HCT116 (cell line): ENCODE results near the gene BOC. TPM values are rescaled to one million over a fixed set of nuclear protein-coding genes. Genes with fewer than 3 reads are reported as not detected.

Source experiments
- ATAC-seq: fragments of 200-7000 bp; cut with Tn5 transposase; 2 replicates; pipeline ENCODE4 v1.9.1; 2020; ENCODE audit warnings: mild to moderate bottlenecking, moderate library complexity
- BruUV-seq: library from RNA; stranded (reverse); fragments of 400-500 nt; replicated peaks from 2 replicates; lab custom pipeline; 2021; lab: Mats Ljungman, UMichigan
- CTCF ChIA-PET: fragments of 300-600 bp; sonication (Branson Sonifier 250); formaldehyde crosslinking; loops from one replicate; lab custom pipeline; 2021; ENCODE audit warnings: antibody characterized with exemption; lab: Charles Lee
- POLR2A ChIA-PET: fragments of 300-600, 350-600 bp; sonication (Branson Sonifier 250); formaldehyde crosslinking; loops from one replicate; lab custom pipeline; 2021; ENCODE audit warnings: antibody characterized with exemption; lab: Charles Lee
- RAD21 ChIA-PET, 2 experiments: fragments of 300-600 bp; sonication (Branson Sonifier 250); formaldehyde crosslinking; loops; one replicate each; lab custom pipeline; 2023; ENCODE audit warnings: low total read pairs in 2 of 2; ENCODE audit not compliant: uncharacterized antibody in 2 of 2, unreplicated experiment in 2 of 2, low non-redundant PET in 1 of 2; lab: Charles Lee
- DNase-seq: peaks from one replicate; pipeline ENCODE4 v3.0.0-alpha.2; 2010; ENCODE audit warnings: low read depth, low spot score
- H2AFZ ChIP-seq: fragments of 200-600 bp; shearing (Covaris generic), sonication (generic); 2 replicates; pipeline ENCODE4 v1.6.1; 2017; ENCODE audit warnings: low read depth, mixed run types, mixed read lengths, antibody characterized with exemption, low read length; ENCODE audit not compliant: poor library complexity, severe bottlenecking
- H3K27ac ChIP-seq: 2 replicates; pipeline ENCODE4 v1.5.1; 2012; ENCODE audit warnings: low read depth, low read length
- H3K27me3 ChIP-seq: fragments of 200-600 bp; sonication (generic); 2 replicates; pipeline ENCODE4 v1.6.1; 2016; ENCODE audit warnings: mixed run types, low read length, mixed read lengths; ENCODE audit not compliant: insufficient read depth
- H3K36me3 ChIP-seq, 2 experiments: fragments of 200-500 bp in 1 of 2; fragments of 200-600 bp in 1 of 2; sonication (Bioruptor generic) in 1 of 2; sonication (generic) in 1 of 2; 2 replicates each; pipeline versions ENCODE4 v1.5.1 to v1.6.1; 2014 to 2016; ENCODE audit warnings: low read length in 2 of 2, inconsistent platforms in 1 of 2, mixed read lengths in 1 of 2, mixed run types in 1 of 2; ENCODE audit not compliant: insufficient read depth in 2 of 2, control insufficient read depth in 1 of 2
- H3K4me1 ChIP-seq, 2 experiments: fragments of 200-600 bp in 1 of 2; sonication (generic) in 1 of 2; 2 replicates each; pipeline versions ENCODE4 v1.5.1 to v1.6.1; 2012 to 2017; ENCODE audit warnings: low read length in 2 of 2, inconsistent platforms in 1 of 2, mild to moderate bottlenecking in 1 of 2, mixed read lengths in 1 of 2, mixed run types in 1 of 2, moderate library complexity in 1 of 2; ENCODE audit not compliant: insufficient read depth in 2 of 2, control insufficient read depth in 1 of 2
- H3K4me2 ChIP-seq: fragments of 200-600 bp; sonication (generic); 2 replicates; pipeline ENCODE4 v1.6.1; 2017; ENCODE audit warnings: mixed run types, low read length, mixed read lengths
- H3K4me3 ChIP-seq, 2 experiments: fragments of 200-600 bp in 1 of 2; sonication (generic) in 1 of 2; replicated peaks in 1 of 2; 2 replicates each; pipeline ENCODE4 v1.5.1; 2011 to 2016; ENCODE audit warnings: low read length in 2 of 2, control low read depth in 1 of 2, low read depth in 1 of 2, mild to moderate bottlenecking in 1 of 2, mixed read lengths in 1 of 2, mixed run types in 1 of 2
- H3K79me2 ChIP-seq: fragments of 200-600 bp; sonication (generic); 2 replicates; pipeline ENCODE4 v1.6.1; 2017; ENCODE audit warnings: mild to moderate bottlenecking, mixed run types, low read length, moderate library complexity, mixed read lengths; ENCODE audit not compliant: insufficient read depth
- H3K9ac ChIP-seq: fragments of 200-600 bp; sonication (generic); 2 replicates; pipeline ENCODE4 v1.6.1; 2016; ENCODE audit warnings: low read length, mixed read lengths
- H3K9me2 ChIP-seq: fragments of 200-600 bp; sonication (generic), shearing (Covaris generic); 2 replicates; pipeline ENCODE4 v1.6.1; 2017; ENCODE audit warnings: mixed run types, mild to moderate bottlenecking, moderate library complexity; ENCODE audit not compliant: insufficient read depth
- H3K9me3 ChIP-seq, 2 experiments: fragments of 200-500 bp in 1 of 2; fragments of 200-600 bp in 1 of 2; sonication (Bioruptor generic) in 1 of 2; sonication (generic) in 1 of 2; 2 replicates each; pipeline ENCODE4 v1.6.1; 2014 to 2017; ENCODE audit warnings: low read length in 2 of 2, mixed read lengths in 2 of 2, inconsistent platforms in 1 of 2, low read depth in 1 of 2, mild to moderate bottlenecking in 1 of 2, mixed run types in 1 of 2, moderate library complexity in 1 of 2; ENCODE audit not compliant: control insufficient read depth in 1 of 2, insufficient read depth in 1 of 2
- H4K20me1 ChIP-seq: fragments of 200-600 bp; sonication (generic), shearing (Covaris generic); 2 replicates; pipeline ENCODE4 v1.6.1; 2017; ENCODE audit warnings: mixed run types, mild to moderate bottlenecking, moderate library complexity; ENCODE audit not compliant: insufficient read depth
- ELF1 ChIP-seq: IDR thresholded peaks from 2 replicates; pipeline ENCODE4 v1.6.1; 2012; ENCODE audit warnings: low read depth, borderline replicate concordance
- FOSL1 ChIP-seq: IDR thresholded peaks from 2 replicates; pipeline ENCODE4 v1.6.1; 2012; ENCODE audit warnings: low read depth
- JUND ChIP-seq: IDR thresholded peaks from 2 replicates; pipeline ENCODE4 v1.6.1; 2012
- POLR2AphosphoS5 ChIP-seq: IDR thresholded peaks from 2 replicates; pipeline ENCODE4 v1.6.1; 2011; ENCODE audit warnings: mild to moderate bottlenecking, low read depth, low read length, moderate library complexity
- RAD21 ChIP-seq: IDR thresholded peaks from 2 replicates; pipeline ENCODE4 v1.6.1; 2012; ENCODE audit warnings: low read depth, mild to moderate bottlenecking
- SP1 ChIP-seq: IDR thresholded peaks from 2 replicates; pipeline ENCODE4 v1.6.1; 2012; ENCODE audit warnings: low read depth
- ZNF274 ChIP-seq: fragments of 200-500 bp; sonication (Bioruptor generic); IDR thresholded peaks from 2 replicates; pipeline ENCODE4 v1.6.1; 2014; ENCODE audit warnings: mild to moderate bottlenecking, low read depth, low read length, inconsistent platforms
- intact Hi-C: fragments of 100-400 bp; cut with micrococcal nuclease; formaldehyde crosslinking; loops from 2 replicates; pipeline ENCODE4 v1.10.0; 2022
- total RNA-seq: library from RNA; stranded (reverse); gene quantifications from one replicate; pipeline ENCODE4 v1.2.1, GENCODE V29; 2021; ENCODE audit not compliant: unreplicated experiment
- TF ChIP-seq, protein P1 (sequence below), 3 experiments: fragments of 200-600 bp in 1 of 3; sonication (generic) in 1 of 3; IDR thresholded peaks in 2 of 3; conservative IDR thresholded peaks in 1 of 3; 2 replicates each; pipeline ENCODE4 v1.5.1; 2012 to 2017; ENCODE audit warnings: low read depth in 2 of 3, low read length in 2 of 3, antibody characterized with exemption in 1 of 3, borderline replicate concordance in 1 of 3, control low read depth in 1 of 3, mild to moderate bottlenecking in 1 of 3, mixed read lengths in 1 of 3, mixed run types in 1 of 3, moderate library complexity in 1 of 3; ENCODE audit not compliant: insufficient read depth in 1 of 3
- TF ChIP-seq, protein P2 (sequence below): IDR thresholded peaks from 2 replicates; pipeline ENCODE4 v1.6.1; 2012; ENCODE audit warnings: low read depth

BOC gene
- total RNA-seq, 1 experiment from 2014 or later: 3.3 TPM

DNA sequence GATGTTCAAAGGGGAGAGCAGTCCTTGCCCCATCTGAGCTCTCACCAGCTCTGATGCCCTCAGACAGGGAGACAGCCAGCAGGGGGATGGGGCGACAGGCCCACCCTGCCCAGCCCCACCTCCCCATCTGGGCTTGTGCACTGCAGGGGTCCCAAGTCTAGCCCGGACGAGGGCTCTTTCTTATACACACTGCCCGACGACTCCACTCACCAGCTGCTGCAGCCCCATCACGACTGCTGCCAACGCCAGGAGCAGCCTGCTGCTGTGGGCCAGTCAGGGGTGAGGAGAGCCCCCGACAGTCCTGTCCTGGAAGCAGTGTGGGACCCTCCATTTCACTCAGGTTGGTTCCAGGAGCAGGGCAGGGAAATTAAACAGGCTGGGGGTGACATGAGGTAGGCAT, 73.9 kb downstream of the BOC start:
- no peaks in the 10 kb centered on the region for H3K27me3 ChIP-seq
- H3K9ac ChIP-seq: no peak overlapping the region
- no peak overlapping the region for H3K4me2 ChIP-seq
- H4K20me1 ChIP-seq: no peaks in the 10 kb centered on the region
- intact Hi-C loops: no loop called here
- DNase-seq (no peak), ATAC-seq (no peak)
- no peak overlapping the region for H2AFZ ChIP-seq
- no peaks in the 10 kb centered on the region for H3K9me3 ChIP-seq
- no TSS peak for BruUV-seq
- no peaks in the 10 kb centered on the region for H3K9me2 ChIP-seq
- RAD21 ChIA-PET: no interaction called here
- CTCF ChIA-PET: no interaction called here
- peaks cover 8 to 11% of the 10 kb centered on the region in 2 experiments; a peak in 3 of 4 replicates for H3K4me1 ChIP-seq
- TF ChIP-seq, protein P1, sequence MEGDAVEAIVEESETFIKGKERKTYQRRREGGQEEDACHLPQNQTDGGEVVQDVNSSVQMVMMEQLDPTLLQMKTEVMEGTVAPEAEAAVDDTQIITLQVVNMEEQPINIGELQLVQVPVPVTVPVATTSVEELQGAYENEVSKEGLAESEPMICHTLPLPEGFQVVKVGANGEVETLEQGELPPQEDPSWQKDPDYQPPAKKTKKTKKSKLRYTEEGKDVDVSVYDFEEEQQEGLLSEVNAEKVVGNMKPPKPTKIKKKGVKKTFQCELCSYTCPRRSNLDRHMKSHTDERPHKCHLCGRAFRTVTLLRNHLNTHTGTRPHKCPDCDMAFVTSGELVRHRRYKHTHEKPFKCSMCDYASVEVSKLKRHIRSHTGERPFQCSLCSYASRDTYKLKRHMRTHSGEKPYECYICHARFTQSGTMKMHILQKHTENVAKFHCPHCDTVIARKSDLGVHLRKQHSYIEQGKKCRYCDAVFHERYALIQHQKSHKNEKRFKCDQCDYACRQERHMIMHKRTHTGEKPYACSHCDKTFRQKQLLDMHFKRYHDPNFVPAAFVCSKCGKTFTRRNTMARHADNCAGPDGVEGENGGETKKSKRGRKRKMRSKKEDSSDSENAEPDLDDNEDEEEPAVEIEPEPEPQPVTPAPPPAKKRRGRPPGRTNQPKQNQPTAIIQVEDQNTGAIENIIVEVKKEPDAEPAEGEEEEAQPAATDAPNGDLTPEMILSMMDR (IDR thresholded peaks at IDR 0.05 in 2 of 3, conservative IDR thresholded peaks at IDR 0.05 in 1 of 3; ENCODE audit: borderline replicate concordance in 1 of 3, insufficient read depth in 1 of 3, low read depth in 2 of 3, low read length in 2 of 3): no peak
- TF ChIP-seq, protein P2, sequence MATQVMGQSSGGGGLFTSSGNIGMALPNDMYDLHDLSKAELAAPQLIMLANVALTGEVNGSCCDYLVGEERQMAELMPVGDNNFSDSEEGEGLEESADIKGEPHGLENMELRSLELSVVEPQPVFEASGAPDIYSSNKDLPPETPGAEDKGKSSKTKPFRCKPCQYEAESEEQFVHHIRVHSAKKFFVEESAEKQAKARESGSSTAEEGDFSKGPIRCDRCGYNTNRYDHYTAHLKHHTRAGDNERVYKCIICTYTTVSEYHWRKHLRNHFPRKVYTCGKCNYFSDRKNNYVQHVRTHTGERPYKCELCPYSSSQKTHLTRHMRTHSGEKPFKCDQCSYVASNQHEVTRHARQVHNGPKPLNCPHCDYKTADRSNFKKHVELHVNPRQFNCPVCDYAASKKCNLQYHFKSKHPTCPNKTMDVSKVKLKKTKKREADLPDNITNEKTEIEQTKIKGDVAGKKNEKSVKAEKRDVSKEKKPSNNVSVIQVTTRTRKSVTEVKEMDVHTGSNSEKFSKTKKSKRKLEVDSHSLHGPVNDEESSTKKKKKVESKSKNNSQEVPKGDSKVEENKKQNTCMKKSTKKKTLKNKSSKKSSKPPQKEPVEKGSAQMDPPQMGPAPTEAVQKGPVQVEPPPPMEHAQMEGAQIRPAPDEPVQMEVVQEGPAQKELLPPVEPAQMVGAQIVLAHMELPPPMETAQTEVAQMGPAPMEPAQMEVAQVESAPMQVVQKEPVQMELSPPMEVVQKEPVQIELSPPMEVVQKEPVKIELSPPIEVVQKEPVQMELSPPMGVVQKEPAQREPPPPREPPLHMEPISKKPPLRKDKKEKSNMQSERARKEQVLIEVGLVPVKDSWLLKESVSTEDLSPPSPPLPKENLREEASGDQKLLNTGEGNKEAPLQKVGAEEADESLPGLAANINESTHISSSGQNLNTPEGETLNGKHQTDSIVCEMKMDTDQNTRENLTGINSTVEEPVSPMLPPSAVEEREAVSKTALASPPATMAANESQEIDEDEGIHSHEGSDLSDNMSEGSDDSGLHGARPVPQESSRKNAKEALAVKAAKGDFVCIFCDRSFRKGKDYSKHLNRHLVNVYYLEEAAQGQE: no peak
- TF ChIP-seq SP1: no peak
- TF ChIP-seq FOSL1: no peak
- TF ChIP-seq POLR2AphosphoS5: no peak
- TF ChIP-seq JUND: no peak
- no peak for TF ChIP-seq ELF1
- no peak for TF ChIP-seq ZNF274
- no peak for TF ChIP-seq RAD21
- no peaks in the 10 kb centered on the region for H3K79me2 ChIP-seq
- no peak overlapping the region for H3K27ac ChIP-seq
- POLR2A ChIA-PET: no interaction called here
- H3K36me3 ChIP-seq: no peaks in the 10 kb centered on the region
- H3K4me3 ChIP-seq: no peak overlapping the region
